Measurements from ENCODE around the gene ZDHHC9.

DNA sequence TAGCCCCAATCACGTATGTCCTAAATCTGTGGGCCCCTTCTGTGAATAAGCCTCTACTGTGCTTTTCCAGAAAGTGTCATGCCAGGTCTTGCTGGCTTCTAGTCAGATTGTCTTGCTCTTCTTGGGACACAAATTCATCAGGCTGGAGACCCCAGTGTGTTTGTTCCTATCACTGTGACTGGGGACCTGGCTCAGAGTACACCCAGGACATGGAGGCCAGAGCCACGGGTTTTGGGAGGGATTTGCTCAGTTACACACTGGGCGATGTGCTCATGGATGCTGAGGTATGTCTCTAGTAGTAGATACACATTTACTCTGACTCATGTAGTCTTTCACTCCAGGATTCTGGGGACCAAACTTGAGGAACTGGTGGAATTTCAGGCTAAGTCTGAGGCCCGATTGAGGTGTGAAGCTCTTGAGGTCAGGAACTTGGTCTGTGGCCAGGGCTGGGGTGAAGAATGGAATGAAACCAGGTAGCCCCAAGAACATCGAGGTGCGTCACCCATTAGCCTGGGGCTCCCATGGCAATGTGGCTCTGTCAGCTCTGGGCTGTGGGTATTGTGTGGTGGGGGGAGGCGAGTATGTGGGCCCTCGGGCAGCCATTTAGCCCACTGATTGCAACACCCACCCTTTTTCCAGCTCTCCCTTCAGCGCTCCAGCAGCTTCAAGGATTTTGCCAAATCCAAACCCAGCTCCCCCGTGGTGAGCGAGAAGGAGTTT is 56.2 kb downstream of the ZDHHC9 start:
- TF ChIP-seq, protein P1, sequence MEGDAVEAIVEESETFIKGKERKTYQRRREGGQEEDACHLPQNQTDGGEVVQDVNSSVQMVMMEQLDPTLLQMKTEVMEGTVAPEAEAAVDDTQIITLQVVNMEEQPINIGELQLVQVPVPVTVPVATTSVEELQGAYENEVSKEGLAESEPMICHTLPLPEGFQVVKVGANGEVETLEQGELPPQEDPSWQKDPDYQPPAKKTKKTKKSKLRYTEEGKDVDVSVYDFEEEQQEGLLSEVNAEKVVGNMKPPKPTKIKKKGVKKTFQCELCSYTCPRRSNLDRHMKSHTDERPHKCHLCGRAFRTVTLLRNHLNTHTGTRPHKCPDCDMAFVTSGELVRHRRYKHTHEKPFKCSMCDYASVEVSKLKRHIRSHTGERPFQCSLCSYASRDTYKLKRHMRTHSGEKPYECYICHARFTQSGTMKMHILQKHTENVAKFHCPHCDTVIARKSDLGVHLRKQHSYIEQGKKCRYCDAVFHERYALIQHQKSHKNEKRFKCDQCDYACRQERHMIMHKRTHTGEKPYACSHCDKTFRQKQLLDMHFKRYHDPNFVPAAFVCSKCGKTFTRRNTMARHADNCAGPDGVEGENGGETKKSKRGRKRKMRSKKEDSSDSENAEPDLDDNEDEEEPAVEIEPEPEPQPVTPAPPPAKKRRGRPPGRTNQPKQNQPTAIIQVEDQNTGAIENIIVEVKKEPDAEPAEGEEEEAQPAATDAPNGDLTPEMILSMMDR (IDR thresholded peaks at IDR 0.05), result no peak
- no peak for TF ChIP-seq POLR2A (IDR thresholded peaks at IDR 0.05)

All from Peyer's patch (tissue), 4 donors.